Thyroid gland (tissue), 4 donors: ENCODE measurements around the gene STK32B.

ENCODE experiments used
- POLR2A ChIP-seq, 2 donors: fragments of 450-650 bp; IDR thresholded peaks; one replicate each; pipeline ENCODE4 v1.6.1; 2017; ENCODE audit warnings: antibody characterized with exemption in 2 of 2, mild to moderate bottlenecking in 2 of 2, moderate library complexity in 1 of 2
- TF ChIP-seq, protein P1 (sequence below), 6 experiments: fragments of 200-600 bp in 3 of 6; fragments of 450-650 bp in 3 of 6; sonication (generic) in 3 of 6; IDR thresholded peaks; one replicate each; pipeline ENCODE4 v1.5.1; 2016 to 2019; ENCODE audit warnings: antibody characterized with exemption in 6 of 6, mild to moderate bottlenecking in 2 of 6, inconsistent platforms in 1 of 6, moderate library complexity in 1 of 6

DNA sequence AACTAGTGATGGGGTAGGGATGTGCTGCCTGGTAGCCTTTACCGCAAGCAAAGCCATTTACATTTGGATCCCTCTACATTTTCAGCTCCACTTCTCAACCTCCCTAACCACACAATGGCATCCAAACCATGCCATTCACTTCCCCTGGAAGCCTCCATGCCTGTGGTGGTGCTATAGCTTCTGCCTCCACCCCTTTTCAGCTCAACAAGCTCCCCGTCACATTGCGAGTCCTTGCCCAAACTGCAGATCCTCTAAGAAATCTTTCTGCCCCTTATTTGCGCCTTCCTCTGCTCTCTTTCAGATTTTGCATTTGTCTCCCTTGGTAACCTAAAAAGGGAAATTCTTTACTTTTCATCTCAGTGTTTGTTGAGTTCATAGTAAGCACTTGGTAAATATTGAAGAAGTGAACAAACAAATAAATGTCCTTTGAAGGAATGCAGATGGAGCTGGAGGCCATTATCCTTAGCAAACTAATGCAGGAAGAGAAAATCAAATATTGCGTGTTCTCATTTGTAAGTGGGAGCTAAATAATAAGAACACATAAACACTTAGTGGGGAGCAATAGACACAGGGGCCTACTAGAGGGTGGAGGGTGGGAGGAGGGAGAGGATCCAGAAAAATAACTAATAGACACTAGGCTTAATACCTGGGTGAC, 38.9 kb upstream of the STK32B start:
- TF ChIP-seq, protein P1, sequence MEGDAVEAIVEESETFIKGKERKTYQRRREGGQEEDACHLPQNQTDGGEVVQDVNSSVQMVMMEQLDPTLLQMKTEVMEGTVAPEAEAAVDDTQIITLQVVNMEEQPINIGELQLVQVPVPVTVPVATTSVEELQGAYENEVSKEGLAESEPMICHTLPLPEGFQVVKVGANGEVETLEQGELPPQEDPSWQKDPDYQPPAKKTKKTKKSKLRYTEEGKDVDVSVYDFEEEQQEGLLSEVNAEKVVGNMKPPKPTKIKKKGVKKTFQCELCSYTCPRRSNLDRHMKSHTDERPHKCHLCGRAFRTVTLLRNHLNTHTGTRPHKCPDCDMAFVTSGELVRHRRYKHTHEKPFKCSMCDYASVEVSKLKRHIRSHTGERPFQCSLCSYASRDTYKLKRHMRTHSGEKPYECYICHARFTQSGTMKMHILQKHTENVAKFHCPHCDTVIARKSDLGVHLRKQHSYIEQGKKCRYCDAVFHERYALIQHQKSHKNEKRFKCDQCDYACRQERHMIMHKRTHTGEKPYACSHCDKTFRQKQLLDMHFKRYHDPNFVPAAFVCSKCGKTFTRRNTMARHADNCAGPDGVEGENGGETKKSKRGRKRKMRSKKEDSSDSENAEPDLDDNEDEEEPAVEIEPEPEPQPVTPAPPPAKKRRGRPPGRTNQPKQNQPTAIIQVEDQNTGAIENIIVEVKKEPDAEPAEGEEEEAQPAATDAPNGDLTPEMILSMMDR (IDR thresholded peaks at IDR 0.05): no peak
- TF ChIP-seq POLR2A (IDR thresholded peaks at IDR 0.05): no peak
